SK-N-SH treated with all-trans-retinoic acid at 6 μM for 48 hours (cell line): ENCODE results near the gene TSPAN18.
A peak's percentile ranks its signal among the peaks of the same experiment; 100 is the strongest.

Source experiments
- ATAC-seq: fragments of 200-7000 bp; cut with Tn5 transposase; 3 replicates; pipeline ENCODE4 v1.9.1; 2020; ENCODE audit warnings: mild to moderate bottlenecking, moderate library complexity
- ARNTL ChIP-seq: fragments of 450-650 bp; formaldehyde crosslinking; IDR thresholded peaks from 2 replicates; pipeline ENCODE4 v1.5.0; 2020; ENCODE audit warnings: low read depth, mild to moderate bottlenecking, moderate library complexity, borderline replicate concordance
- ESRRG ChIP-seq: fragments of 250-450 bp; sonication (Bioruptor Pico); IDR thresholded peaks from 2 replicates; pipeline ENCODE4 v1.6.1; 2021; ENCODE audit warnings: mild to moderate bottlenecking
- GLIS3 ChIP-seq: fragments of 250-450 bp; sonication (Bioruptor Pico); IDR thresholded peaks from 2 replicates; pipeline ENCODE4 v1.5.0; 2020; ENCODE audit warnings: mild to moderate bottlenecking, moderate library complexity
- PATZ1 ChIP-seq: fragments of 250-450 bp; sonication (Bioruptor Pico); IDR thresholded peaks from 2 replicates; pipeline ENCODE4 v1.8.0; 2020; ENCODE audit warnings: mild to moderate bottlenecking, moderate library complexity, borderline replicate concordance
- PPARA ChIP-seq: fragments of 250-450 bp; sonication (Bioruptor Pico); IDR thresholded peaks from 2 replicates; pipeline ENCODE4 v1.5.0; 2020; ENCODE audit warnings: mild to moderate bottlenecking, borderline replicate concordance
- RARB ChIP-seq: fragments of 250-450 bp; sonication (Bioruptor Pico); IDR thresholded peaks from 2 replicates; pipeline ENCODE4 v1.8.0; 2021; ENCODE audit warnings: mild to moderate bottlenecking, moderate library complexity
- SNAI2 ChIP-seq: fragments of 250-450 bp; sonication (Bioruptor Pico); IDR thresholded peaks from 2 replicates; pipeline ENCODE4 v1.5.0; 2020; ENCODE audit warnings: mild to moderate bottlenecking, moderate library complexity
- TCF4 ChIP-seq: fragments of 250-450 bp; sonication (Bioruptor Pico); IDR thresholded peaks from 2 replicates; pipeline ENCODE4 v1.8.0; 2021; ENCODE audit warnings: mild to moderate bottlenecking, moderate library complexity, borderline replicate concordance
- TSHZ2 ChIP-seq: fragments of 250-450 bp; sonication (Bioruptor Pico); IDR thresholded peaks from 2 replicates; pipeline ENCODE4 v1.5.0; 2020; ENCODE audit warnings: mild to moderate bottlenecking, moderate library complexity
- ZFP30 ChIP-seq: fragments of 450-650 bp; formaldehyde crosslinking; IDR thresholded peaks from 2 replicates; pipeline ENCODE4 v1.5.0; 2022; ENCODE audit warnings: mild to moderate bottlenecking, moderate library complexity
- ZNF565 ChIP-seq: fragments of 450-650 bp; formaldehyde crosslinking; conservative IDR thresholded peaks from 2 replicates; pipeline ENCODE4 v1.5.0; 2020; ENCODE audit warnings: low read depth, mild to moderate bottlenecking, moderate library complexity
- ZNF8 ChIP-seq: fragments of 450-650 bp; formaldehyde crosslinking; IDR thresholded peaks from 2 replicates; pipeline ENCODE4 v1.5.0; 2020; ENCODE audit warnings: mild to moderate bottlenecking, moderate library complexity
- TF ChIP-seq, protein P1 (sequence below): fragments of 250-450 bp; sonication (Bioruptor Pico); IDR thresholded peaks from 2 replicates; pipeline ENCODE4 v1.5.1; 2021; ENCODE audit warnings: mild to moderate bottlenecking, moderate library complexity

Gene TSPAN18

DNA sequence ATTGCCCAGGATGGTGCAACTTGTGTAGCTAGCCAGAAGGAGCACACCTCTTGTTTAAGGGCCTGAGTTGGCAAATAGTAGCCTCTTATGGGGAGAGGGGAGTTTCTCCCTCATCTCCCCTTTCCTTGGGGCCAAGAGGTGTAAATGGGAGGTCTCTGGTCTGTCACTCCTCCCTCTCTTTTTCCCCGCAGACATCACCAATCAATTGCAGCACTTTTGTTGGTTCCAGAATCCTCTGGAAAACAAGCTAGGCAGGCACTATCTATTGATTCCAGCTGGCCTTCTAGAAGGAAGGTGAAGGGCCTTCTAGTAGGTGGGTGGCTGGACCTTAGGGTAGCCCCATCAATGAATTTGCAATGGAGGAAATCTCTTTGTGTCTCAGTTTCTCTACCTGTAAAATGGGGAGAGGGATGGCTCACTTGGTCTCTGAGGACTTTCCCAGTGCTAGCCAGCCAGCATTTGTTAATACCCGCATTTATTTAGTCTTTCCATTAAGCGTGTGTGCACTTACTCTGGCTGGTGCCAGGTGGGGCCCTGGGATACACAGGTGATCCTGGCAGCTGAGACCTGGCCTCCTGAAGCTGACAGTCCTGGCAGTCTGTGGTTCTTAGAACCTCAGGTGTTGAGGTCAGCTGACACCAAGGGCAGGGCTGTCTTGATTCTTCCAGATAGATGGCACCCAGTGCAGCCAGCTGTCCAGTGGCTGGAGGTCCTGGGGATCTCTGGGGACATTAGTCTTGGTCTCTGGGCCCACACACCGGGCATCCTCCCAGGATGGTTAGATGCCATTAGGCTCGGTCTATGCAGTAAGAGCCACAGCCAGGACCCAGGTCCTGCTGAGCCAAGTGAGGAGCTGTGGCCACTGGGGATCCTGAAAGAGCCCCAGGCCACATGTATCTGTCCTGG is 51.7 kb downstream of the TSPAN18 start:
- ATAC-seq = no peak
- TF ChIP-seq ARNTL (no peak), PPARA (CRISPR knock-in tag) (no peak), RARB (CRISPR knock-in tag) (no peak), ZFP30 (CRISPR knock-in tag) (no peak), GLIS3 (CRISPR knock-in tag) (no peak)
- TF ChIP-seq, protein P1, sequence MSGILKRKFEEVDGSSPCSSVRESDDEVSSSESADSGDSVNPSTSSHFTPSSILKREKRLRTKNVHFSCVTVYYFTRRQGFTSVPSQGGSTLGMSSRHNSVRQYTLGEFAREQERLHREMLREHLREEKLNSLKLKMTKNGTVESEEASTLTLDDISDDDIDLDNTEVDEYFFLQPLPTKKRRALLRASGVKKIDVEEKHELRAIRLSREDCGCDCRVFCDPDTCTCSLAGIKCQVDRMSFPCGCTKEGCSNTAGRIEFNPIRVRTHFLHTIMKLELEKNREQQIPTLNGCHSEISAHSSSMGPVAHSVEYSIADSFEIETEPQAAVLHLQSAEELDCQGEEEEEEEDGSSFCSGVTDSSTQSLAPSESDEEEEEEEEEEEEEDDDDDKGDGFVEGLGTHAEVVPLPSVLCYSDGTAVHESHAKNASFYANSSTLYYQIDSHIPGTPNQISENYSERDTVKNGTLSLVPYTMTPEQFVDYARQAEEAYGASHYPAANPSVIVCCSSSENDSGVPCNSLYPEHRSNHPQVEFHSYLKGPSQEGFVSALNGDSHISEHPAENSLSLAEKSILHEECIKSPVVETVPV = no peak

GRCh38 chr11:44779736-44780520 is 53.2 kb downstream of the TSPAN18 start:
- TF ChIP-seq ZFP30 (CRISPR knock-in tag) (no peak), PPARA (CRISPR knock-in tag) (no peak), ZNF565 (CRISPR knock-in tag) (no peak), GLIS3 (CRISPR knock-in tag) (no peak), SNAI2 (CRISPR knock-in tag) (no peak), PATZ1 (CRISPR knock-in tag) (no peak), ZNF8 (no peak), ARNTL (no peak), TSHZ2 (CRISPR knock-in tag) (no peak)
- TF ChIP-seq, all 23 proteins: peak for 0
- ATAC-seq = no peak

DNA sequence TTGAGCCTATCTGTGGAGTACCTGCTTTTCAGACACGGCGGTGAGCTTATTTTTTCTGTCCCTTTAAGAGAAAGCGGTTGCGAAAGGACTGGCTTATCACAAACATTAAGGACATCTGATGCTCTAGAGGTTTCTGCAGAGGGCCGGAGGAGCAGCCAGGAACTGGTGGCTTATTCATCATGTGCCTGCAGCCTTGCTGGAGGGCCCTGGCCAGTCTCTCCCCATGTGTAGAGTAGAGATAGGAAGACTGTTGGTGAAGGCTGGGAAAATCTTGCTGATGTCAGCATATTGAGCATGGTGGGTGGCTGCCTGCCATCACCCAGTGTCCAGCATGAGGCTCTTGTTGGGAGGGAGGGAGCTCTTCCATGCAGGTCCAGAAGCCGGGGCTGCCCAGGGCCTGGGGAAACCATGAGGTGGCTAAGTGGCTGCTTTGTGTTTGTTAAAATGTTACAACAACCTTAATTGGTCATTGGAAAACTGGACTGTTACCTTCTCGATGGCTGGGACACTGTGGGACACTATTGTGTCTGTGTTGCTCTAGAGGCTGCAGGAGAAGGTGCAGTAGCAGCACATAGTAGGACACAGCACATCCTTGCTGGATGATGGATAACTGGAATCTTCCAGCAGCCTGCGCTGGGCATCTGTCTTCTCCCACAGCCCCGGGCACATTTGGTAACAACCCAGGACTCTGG is 54.3 kb downstream of the TSPAN18 start:
- ATAC-seq = peak; percentile 14
- TF ChIP-seq ZNF565 (CRISPR knock-in tag) (no peak), TSHZ2 (CRISPR knock-in tag) (peak; percentile 21; the same call in 1 of the 2 replicates)

DNA sequence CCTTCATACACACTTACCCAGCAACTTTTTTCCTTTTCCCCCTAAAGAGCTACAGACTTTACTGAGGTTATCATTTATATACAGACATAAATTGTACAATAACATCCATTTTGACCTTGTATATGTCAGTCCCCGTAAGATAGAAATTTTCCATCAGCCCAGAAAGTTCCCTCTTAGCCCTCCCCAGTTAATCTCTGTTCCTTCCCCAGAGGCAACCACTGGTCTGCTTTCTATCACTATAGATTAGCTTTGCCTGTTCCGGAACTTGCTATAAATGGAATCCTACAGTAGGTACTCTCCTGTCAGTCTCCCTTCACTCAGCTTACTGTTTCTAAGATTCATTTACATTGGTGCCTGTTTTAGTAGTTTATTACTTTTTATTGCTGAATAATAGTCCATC is 54.9 kb downstream of the TSPAN18 start:
- ATAC-seq = peak; percentile 52
- TF ChIP-seq TCF4 (CRISPR knock-in tag) (peak; percentile 33; the same call in 1 of the 2 replicates), ESRRG (CRISPR knock-in tag) (no peak)
- TF ChIP-seq, all 23 proteins: peak for 1
